Neutrophil (primary cell): ENCODE measurements around the gene CXCL8.
A peak's percentile ranks its signal among the peaks of the same experiment; 100 is the strongest.

Source experiments
- H3K27ac ChIP-seq: fragments of 200-600 bp; sonication (generic); 2 replicates; pipeline ENCODE4 v1.5.1; 2016; ENCODE audit warnings: mild to moderate bottlenecking, moderate library complexity
- H3K27me3 ChIP-seq: fragments of 200-600 bp; sonication (generic); 2 replicates; pipeline ENCODE4 v1.6.0; 2016; ENCODE audit warnings: mild to moderate bottlenecking
- H3K36me3 ChIP-seq: fragments of 200-600 bp; sonication (generic); 2 replicates; pipeline ENCODE4 v1.5.1; 2017
- H3K4me1 ChIP-seq, 2 experiments: fragments of 200-600 bp in 1 of 2; sonication (generic) in 1 of 2; 1 replicate in 1 of 2; 2 replicates in 1 of 2; pipeline versions ENCODE4 v1.5.1 to v1.6.1; 2013 to 2016; ENCODE audit warnings: low read depth in 1 of 2, low read length in 1 of 2, mild to moderate bottlenecking in 1 of 2, moderate library complexity in 1 of 2; ENCODE audit not compliant: control insufficient read depth in 1 of 2, insufficient read depth in 1 of 2
- H3K4me3 ChIP-seq, 2 experiments: fragments of 200-600 bp in 1 of 2; sonication (generic) in 1 of 2; 1 replicate in 1 of 2; 2 replicates in 1 of 2; pipeline ENCODE4 v1.5.1; 2013 to 2016; ENCODE audit warnings: low read depth in 1 of 2, low read length in 1 of 2, mild to moderate bottlenecking in 1 of 2, moderate library complexity in 1 of 2
- H3K9me3 ChIP-seq: fragments of 200-600 bp; sonication (generic); 2 replicates; pipeline ENCODE4 v1.5.1; 2016
- CTCF ChIP-seq: fragments of 200-600 bp; sonication (generic); IDR thresholded peaks from 2 replicates; pipeline ENCODE4 v1.5.1; 2016; ENCODE audit warnings: antibody characterized with exemption

Gene CXCL8

GRCh38 chr4:73743281-73743680 is 2.9 kb downstream of the CXCL8 start:
- peak overlapping the region; percentile 92 for H3K27ac ChIP-seq
- peaks cover 29% of the 10 kb centered on the region for H3K36me3 ChIP-seq
- no peaks in the 10 kb centered on the region for H3K9me3 ChIP-seq
- peaks cover 22 to 44% of the 10 kb centered on the region in 2 experiments for H3K4me1 ChIP-seq
- H3K27me3 ChIP-seq: no peaks in the 10 kb centered on the region
- H3K4me3 ChIP-seq: peak overlapping the region in 1 of 2 experiments; percentile 73
- no peak for TF ChIP-seq CTCF

GRCh38 chr4:73743795-73744194 is 3.4 kb downstream of the CXCL8 start:
- no peak for TF ChIP-seq CTCF

GRCh38 chr4:73744203-73744602 is 3.8 kb downstream of the CXCL8 start:
- Histone ChIP-seq H3K4me1 (peaks cover 20 to 39% of the 10 kb centered on the region in 2 experiments), H3K27me3 (no peaks in the 10 kb centered on the region), H3K9me3 (no peaks in the 10 kb centered on the region), H3K4me3 (peak overlapping the region in 1 of 2 experiments; percentile 73), H3K36me3 (peaks cover 29% of the 10 kb centered on the region), H3K27ac (peak overlapping the region; percentile 92)
- no peak for TF ChIP-seq CTCF

More at GRCh38 chr4:73743795-73744194, 3.4 kb downstream of the CXCL8 start:
- Histone ChIP-seq H3K36me3 (peaks cover 29% of the 10 kb centered on the region), H3K27ac (peak overlapping the region; percentile 92), H3K27me3 (no peaks in the 10 kb centered on the region), H3K4me1 (peaks cover 22 to 43% of the 10 kb centered on the region in 2 experiments), H3K9me3 (no peaks in the 10 kb centered on the region), H3K4me3 (peak overlapping the region in 1 of 2 experiments; percentile 73)

- Histone ChIP-seq H3K27me3 (no peaks in the 10 kb centered on the region), H3K9me3 (no peaks in the 10 kb centered on the region), H3K4me1 (no peaks in the 10 kb centered on the region), H3K4me3 (no peak overlapping the region), H3K36me3 (no peaks in the 10 kb centered on the region), H3K27ac (no peak overlapping the region)
- TF ChIP-seq CTCF: no peak
Observed at GRCh38 chr4:73750730-73751129, 10.4 kb downstream of the CXCL8 start.

GRCh38 chr4:73751166-73751565 is 10.8 kb downstream of the CXCL8 start:
- H3K9me3 ChIP-seq: no peaks in the 10 kb centered on the region
- no peaks in the 10 kb centered on the region for H3K36me3 ChIP-seq
- H3K27ac ChIP-seq: no peak overlapping the region
- no peaks in the 10 kb centered on the region for H3K4me1 ChIP-seq
- no peak for TF ChIP-seq CTCF
- H3K27me3 ChIP-seq: no peaks in the 10 kb centered on the region
- no peak overlapping the region for H3K4me3 ChIP-seq

- H3K4me3 ChIP-seq: no peak overlapping the region
- H3K27ac ChIP-seq: no peak overlapping the region
- no peak for TF ChIP-seq CTCF
- no peaks in the 10 kb centered on the region for H3K36me3 ChIP-seq
- no peaks in the 10 kb centered on the region for H3K27me3 ChIP-seq
- H3K4me1 ChIP-seq: no peaks in the 10 kb centered on the region
- no peaks in the 10 kb centered on the region for H3K9me3 ChIP-seq
Observed at GRCh38 chr4:73751830-73752229, 11.5 kb downstream of the CXCL8 start.
